Hepatocyte (in vitro differentiated cells): ENCODE results near the gene CTNNA2.

Experiments used
- EZH2 ChIP-seq: fragments of 200-600 bp; sonication (generic); IDR thresholded peaks from 2 replicates; pipeline ENCODE4 v1.6.1; 2016; ENCODE audit warnings: antibody characterized with exemption, mild to moderate bottlenecking, borderline replicate concordance
- EZH2phosphoT487 ChIP-seq: fragments of 200-600 bp; sonication (generic); IDR thresholded peaks from one replicate; pipeline ENCODE4 v1.6.1; 2018; ENCODE audit warnings: antibody characterized with exemption, mild to moderate bottlenecking, low read depth, moderate library complexity; ENCODE audit not compliant: unreplicated experiment, severe bottlenecking
- TF ChIP-seq, protein P1 (sequence below): fragments of 200-600 bp; sonication (generic); IDR thresholded peaks from 2 replicates; pipeline ENCODE4 v1.5.1; 2016; ENCODE audit warnings: antibody characterized with exemption, mild to moderate bottlenecking; ENCODE audit not compliant: poor library complexity

DNA sequence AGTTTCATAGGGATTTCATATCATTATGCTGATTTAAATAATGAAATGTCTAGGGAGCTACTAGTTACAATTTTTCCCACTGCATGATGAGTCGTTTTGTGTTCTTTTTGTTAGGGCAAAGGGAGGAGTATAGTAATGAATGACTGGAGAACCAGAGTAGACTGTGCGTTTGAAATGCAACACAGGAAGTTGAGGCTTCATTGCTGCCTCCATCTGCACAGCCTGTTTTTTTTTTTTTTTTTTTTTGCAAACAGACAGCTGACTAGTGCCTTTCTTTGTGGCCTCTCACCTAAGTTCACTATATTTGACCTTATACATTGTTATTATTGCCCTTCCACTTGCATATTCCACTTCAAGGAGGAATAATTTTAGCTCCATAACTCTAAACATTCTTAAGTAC lies 1078.4 kb downstream of the CTNNA2 start:
- TF ChIP-seq EZH2 (no peak), EZH2phosphoT487 (no peak)
- TF ChIP-seq, protein P1, sequence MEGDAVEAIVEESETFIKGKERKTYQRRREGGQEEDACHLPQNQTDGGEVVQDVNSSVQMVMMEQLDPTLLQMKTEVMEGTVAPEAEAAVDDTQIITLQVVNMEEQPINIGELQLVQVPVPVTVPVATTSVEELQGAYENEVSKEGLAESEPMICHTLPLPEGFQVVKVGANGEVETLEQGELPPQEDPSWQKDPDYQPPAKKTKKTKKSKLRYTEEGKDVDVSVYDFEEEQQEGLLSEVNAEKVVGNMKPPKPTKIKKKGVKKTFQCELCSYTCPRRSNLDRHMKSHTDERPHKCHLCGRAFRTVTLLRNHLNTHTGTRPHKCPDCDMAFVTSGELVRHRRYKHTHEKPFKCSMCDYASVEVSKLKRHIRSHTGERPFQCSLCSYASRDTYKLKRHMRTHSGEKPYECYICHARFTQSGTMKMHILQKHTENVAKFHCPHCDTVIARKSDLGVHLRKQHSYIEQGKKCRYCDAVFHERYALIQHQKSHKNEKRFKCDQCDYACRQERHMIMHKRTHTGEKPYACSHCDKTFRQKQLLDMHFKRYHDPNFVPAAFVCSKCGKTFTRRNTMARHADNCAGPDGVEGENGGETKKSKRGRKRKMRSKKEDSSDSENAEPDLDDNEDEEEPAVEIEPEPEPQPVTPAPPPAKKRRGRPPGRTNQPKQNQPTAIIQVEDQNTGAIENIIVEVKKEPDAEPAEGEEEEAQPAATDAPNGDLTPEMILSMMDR: no peak
